Measurements from ENCODE around the gene NRCAM.

The NRCAM gene

DNA sequence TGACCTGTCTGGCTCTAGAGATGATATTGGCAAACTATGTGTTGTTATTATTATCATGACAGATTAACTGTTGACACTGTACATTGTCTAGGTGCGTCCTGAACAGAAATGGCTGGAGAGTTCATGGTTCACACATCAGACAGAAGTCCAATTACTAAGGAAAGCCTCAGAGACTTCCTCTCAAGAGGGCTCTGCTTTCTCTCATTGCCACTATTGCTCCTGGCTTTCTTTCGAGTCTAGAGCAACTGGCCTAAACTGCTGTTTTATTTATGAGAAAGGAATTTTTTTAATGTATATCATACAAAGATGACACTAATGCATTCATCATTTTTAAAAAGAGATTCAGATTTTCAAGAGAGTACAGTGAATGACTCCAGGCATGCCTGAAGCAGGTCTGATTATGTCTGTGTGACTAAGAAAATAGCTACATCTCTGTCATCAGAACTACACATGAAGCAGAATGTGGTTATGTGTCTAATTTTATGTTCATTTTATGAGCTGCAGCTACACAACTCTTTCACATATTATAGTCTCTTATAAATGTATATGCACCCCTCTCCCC, 30.4 kb downstream of the NRCAM start:
- peaks cover 3% of the 10 kb centered on the region; the same call in 1 of the 2 replicates for H3K4me1 ChIP-seq (ENCODE audit: insufficient read depth, low read length)

DNA sequence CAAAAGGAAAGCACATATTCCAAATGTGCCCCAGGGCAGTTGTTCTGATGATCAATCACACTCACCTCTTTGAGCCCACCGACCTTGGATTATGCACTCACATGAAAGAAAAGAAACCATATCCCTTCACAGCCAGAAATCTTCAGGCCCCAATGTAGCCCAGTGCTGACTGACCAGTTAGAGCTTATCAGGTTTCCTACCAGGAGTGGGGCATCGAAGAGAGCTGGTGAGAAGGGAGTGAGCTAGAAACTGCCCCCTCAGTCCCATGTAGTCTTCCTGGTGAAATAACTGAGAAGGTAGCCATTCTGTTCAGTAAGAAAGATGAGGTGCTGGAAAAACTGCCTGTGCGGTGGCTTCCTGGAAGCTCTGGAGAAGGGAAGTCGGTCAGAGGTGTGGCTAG, 32.2 kb downstream of the NRCAM start:
- H3K4me1 ChIP-seq (ENCODE audit: insufficient read depth, low read length) = peaks cover 8% of the 10 kb centered on the region
- H3K9ac ChIP-seq (ENCODE audit: low read depth, low read length) = no peak overlapping the region
- H3K9me3 ChIP-seq (ENCODE audit: control insufficient read depth, insufficient read depth, low read length) = no peaks in the 10 kb centered on the region
- H3K36me3 ChIP-seq (ENCODE audit: insufficient read depth, low read length) = no peaks in the 10 kb centered on the region

More for the DNA sequence above, 30.4 kb downstream of the NRCAM start:
- Histone ChIP-seq H3K36me3 (ENCODE audit: insufficient read depth, low read length) (no peaks in the 10 kb centered on the region), H3K9ac (ENCODE audit: low read depth, low read length) (no peak overlapping the region), H3K9me3 (ENCODE audit: control insufficient read depth, insufficient read depth, low read length) (no peaks in the 10 kb centered on the region)

DNA sequence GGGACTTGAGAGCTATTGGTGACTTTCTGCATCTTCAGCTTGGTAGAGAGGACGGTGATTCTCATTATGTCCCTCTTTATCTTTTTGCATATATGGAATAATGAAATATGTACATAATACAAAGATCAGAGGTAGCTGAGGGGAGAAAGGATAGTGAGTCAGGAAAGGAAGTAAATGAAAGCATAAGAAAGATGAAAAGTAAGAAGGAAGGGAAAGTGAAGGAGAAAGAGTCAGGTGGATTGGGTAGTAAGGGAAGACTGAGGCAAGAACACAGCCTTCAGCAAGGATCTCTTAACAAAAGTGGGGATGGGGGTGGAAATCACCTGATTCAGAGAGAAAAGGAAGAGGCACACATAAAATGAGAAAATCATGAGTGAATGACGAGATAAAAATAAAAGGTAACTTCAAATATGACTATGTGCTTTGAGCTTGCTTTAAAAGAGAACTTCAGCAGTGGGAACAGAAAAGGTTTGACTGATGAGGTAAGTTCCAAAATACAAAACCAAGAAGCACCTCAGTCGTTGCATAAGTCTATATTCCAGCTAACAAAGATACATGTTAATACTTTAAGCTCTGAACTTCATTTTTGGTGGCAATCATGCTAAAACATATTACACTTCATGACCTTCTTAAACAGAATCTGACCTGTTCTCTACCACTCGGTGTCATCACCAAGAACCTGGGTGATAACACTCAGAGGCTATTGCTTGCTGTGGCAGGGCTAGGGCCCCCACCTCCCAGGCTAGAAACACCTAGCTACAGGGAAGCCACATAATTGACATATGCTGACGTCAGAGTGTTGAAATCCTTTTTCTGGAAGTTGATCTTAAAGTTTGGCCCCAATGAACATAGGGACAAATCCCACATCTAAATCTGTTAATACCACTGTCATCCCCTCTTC, 32.9 kb downstream of the NRCAM start:
- no peaks in the 10 kb centered on the region for H3K9me3 ChIP-seq (ENCODE audit: control insufficient read depth, insufficient read depth, low read length)
- no peaks in the 10 kb centered on the region for H3K36me3 ChIP-seq (ENCODE audit: insufficient read depth, low read length)
- H3K9ac ChIP-seq (ENCODE audit: low read depth, low read length) = no peak overlapping the region
- peaks cover 8% of the 10 kb centered on the region for H3K4me1 ChIP-seq (ENCODE audit: insufficient read depth, low read length)

DNA sequence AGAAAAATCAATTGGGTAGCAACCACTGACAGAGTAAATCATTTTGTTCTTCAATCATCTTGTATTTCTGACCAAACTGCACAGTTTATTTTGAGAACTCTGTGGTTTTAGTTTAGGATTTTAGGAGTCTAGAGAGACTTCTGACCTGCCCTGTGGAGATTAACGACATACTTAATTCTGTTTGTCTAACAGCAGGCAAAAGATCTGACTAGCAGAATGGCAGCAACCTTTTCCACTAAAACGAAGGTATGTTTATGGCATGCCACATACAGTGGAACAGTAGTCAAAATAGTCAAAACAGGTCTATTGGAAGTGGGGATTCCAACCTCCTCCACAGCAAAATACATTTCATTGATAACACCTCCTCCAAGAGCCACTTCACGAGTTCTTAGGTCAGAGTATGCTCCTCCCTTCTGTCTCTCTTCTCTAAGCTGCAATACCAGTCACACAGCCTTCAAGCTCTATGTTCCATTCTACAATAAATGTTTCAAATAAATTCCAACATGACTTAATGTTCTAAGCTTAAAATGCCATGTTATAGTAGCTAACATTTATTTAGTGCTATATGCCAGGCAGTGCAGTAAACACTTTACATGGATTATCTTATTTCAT, 34.4 kb downstream of the NRCAM start:
- H3K9ac ChIP-seq (ENCODE audit: low read depth, low read length) = no peak overlapping the region
- H3K4me1 ChIP-seq (ENCODE audit: insufficient read depth, low read length) = peaks cover 8% of the 10 kb centered on the region
- H3K36me3 ChIP-seq (ENCODE audit: insufficient read depth, low read length) = no peaks in the 10 kb centered on the region
- no peaks in the 10 kb centered on the region for H3K9me3 ChIP-seq (ENCODE audit: control insufficient read depth, insufficient read depth, low read length)

DNA sequence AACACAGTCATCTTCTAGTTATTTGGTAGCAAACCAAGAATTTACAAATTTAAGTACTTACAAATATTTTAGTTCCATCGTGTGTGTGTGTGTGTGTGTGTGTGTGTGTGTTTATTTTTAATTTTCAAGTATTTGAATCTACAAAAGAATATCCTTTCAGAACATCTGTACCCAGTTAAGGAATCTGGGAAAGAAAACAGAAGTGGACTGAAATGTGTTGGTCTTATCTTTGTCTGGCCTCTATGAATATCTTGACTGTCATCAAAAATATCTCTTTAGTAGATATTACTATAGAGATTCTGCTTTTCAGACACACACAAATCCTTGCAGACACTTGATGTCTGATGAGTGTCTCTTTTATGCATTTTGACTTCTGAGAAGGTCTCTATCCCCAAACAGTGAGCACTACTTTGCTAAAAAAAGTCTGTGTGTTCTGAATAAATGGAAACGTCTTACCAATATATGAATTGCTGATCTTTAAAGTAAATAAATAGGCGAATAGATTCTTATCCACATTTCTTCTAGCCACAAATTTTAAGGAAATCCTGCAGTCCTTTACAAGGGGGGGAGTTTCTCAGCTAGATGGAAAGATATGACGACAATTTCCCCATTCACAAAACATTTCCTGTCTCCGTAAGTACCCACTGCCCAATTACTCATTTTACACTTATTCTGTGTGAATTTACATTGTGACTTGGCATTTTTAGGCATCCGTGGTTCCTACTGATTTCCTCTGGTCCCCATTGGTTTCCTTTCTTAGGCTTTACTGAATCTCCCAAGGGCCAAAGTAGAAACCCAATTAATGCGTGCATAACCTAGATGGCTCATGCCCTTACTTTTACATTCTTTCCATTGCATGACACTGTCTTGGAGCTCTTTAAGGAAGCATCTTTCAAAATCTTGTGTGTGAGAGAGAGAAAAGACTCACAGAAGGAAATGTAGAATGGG, 36.0 kb downstream of the NRCAM start:
- Histone ChIP-seq H3K9me3 (ENCODE audit: control insufficient read depth, insufficient read depth, low read length) (no peaks in the 10 kb centered on the region), H3K4me1 (ENCODE audit: insufficient read depth, low read length) (peaks cover 8% of the 10 kb centered on the region), H3K9ac (ENCODE audit: low read depth, low read length) (no peak overlapping the region), H3K36me3 (ENCODE audit: insufficient read depth, low read length) (no peaks in the 10 kb centered on the region)

DNA sequence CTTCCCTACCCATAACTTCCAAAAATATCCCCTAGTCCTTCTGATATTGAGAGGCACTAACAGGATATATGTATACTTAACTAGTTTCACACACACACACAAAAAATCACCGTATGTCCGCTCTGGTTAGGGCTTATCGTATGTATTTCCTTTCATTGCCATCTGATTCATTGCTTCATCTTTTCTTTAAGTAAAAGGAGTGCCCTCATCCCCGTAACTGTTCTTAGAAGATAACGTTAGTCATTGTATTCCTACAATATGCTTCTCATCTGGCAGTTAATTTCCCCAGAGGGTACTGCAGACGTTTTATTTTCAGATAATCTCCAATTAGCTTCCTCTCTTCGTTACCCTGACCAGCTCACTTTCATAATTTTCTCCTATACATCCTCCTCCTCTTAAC, 37.3 kb downstream of the NRCAM start:
- Histone ChIP-seq H3K9ac (ENCODE audit: low read depth, low read length) (no peak overlapping the region), H3K4me1 (ENCODE audit: insufficient read depth, low read length) (peaks cover 14% of the 10 kb centered on the region), H3K9me3 (ENCODE audit: control insufficient read depth, insufficient read depth, low read length) (no peaks in the 10 kb centered on the region), H3K36me3 (ENCODE audit: insufficient read depth, low read length) (no peaks in the 10 kb centered on the region)

DNA sequence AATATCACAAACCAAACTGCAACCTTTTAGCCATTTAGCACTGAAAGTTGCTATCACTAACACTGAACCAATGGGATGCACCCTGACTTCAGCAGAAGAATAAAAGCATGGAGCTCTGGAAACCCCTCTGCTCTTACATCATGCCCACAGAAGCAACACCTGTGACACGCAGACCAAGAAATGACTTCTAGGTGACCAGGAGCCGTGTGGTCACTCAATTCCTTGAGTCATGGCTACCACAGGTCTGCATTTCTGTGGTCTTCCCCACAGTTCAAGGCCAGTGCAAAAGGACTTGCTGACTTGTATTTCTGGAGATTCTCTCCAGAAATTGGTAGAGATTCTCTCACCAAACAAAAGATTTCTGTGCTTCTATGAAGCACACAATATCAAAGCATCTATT, 38.3 kb downstream of the NRCAM start:
- H3K9ac ChIP-seq (ENCODE audit: low read depth, low read length) = no peak overlapping the region
- H3K9me3 ChIP-seq (ENCODE audit: control insufficient read depth, insufficient read depth, low read length) = no peaks in the 10 kb centered on the region
- H3K4me1 ChIP-seq (ENCODE audit: insufficient read depth, low read length) = peaks cover 18% of the 10 kb centered on the region
- H3K36me3 ChIP-seq (ENCODE audit: insufficient read depth, low read length) = no peaks in the 10 kb centered on the region

DNA sequence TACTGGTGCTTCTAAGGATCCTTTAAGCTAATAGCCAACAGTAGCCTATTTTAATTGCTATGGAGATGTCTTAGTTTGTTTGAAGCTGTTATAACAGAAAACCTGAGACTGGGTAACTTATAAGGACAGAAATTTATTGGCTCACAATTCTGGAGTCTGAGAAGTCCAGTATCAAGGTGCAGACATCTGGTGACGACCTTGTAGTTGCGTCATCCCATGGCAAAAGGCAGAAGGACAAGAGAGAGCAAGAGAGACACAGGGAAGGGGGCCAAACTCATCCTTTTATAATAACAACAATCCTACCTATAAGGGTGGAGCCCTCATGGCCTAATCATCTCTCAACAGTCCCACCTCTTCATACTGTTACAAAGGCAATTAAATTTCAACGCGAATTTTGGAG, 39.1 kb downstream of the NRCAM start:
- H3K4me1 ChIP-seq (ENCODE audit: insufficient read depth, low read length) = peaks cover 18% of the 10 kb centered on the region
- H3K36me3 ChIP-seq (ENCODE audit: insufficient read depth, low read length) = no peaks in the 10 kb centered on the region
- no peak overlapping the region for H3K9ac ChIP-seq (ENCODE audit: low read depth, low read length)
- no peaks in the 10 kb centered on the region for H3K9me3 ChIP-seq (ENCODE audit: control insufficient read depth, insufficient read depth, low read length)

DNA sequence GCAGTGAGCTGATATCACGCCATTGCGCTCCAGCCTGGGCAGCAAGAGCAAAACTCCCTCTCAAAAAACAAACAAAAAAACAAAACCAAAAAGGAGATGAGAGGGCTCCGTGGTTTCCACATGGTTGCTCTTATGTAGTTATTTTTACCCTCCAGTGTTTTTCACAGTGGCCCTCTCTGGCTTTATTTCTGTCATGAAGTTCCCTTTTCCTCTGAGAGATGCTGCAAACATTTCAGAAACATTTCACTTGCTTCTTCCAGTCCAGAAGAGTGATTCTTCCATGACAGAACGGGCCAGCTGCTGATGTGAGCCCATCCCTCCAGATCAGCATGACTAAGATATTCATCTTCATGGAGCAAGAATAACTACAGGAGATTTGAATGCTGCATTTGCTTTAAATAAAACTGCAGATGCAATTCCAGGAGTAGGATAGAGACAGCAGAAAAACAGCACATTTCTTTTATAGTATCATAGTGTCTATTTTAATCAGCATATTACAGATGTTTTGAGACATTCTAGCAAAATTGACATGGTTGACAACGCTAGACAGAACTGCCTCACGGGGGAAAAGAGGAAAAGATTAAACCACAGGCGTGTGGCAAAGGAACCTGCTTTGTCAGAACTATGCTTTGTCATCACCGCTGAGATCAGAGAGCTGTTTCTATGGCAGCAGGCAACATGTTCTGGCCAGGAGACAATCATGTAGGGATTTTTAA, 40.3 kb downstream of the NRCAM start:
- Histone ChIP-seq H3K9me3 (ENCODE audit: control insufficient read depth, insufficient read depth, low read length) (no peaks in the 10 kb centered on the region), H3K36me3 (ENCODE audit: insufficient read depth, low read length) (no peaks in the 10 kb centered on the region), H3K4me1 (ENCODE audit: insufficient read depth, low read length) (peaks cover 16% of the 10 kb centered on the region), H3K9ac (ENCODE audit: low read depth, low read length) (no peak overlapping the region)

DNA sequence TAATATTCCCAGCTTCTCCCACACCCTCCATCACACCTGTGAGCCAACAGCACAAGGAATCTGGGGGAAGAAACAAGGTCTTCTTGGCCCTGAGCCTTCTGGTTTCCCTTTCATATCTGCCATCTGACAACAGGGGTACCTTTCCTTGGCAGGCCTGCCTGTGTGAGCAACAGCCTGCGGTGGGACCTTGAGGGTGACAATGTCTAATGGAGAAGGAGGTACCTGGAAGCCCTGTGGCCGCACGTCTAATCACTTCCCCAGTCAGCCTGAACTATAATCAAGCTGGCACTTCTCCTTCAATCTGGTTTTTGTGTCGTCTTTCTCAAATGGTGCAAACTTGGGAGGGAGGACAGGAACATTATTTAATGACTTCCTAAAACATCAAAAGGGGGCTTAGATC, 41.2 kb downstream of the NRCAM start:
- H3K36me3 ChIP-seq (ENCODE audit: insufficient read depth, low read length) = no peaks in the 10 kb centered on the region
- H3K9ac ChIP-seq (ENCODE audit: low read depth, low read length) = no peak overlapping the region
- H3K4me1 ChIP-seq (ENCODE audit: insufficient read depth, low read length) = peaks cover 9% of the 10 kb centered on the region; the same call in 1 of the 2 replicates
- no peaks in the 10 kb centered on the region for H3K9me3 ChIP-seq (ENCODE audit: control insufficient read depth, insufficient read depth, low read length)

DNA sequence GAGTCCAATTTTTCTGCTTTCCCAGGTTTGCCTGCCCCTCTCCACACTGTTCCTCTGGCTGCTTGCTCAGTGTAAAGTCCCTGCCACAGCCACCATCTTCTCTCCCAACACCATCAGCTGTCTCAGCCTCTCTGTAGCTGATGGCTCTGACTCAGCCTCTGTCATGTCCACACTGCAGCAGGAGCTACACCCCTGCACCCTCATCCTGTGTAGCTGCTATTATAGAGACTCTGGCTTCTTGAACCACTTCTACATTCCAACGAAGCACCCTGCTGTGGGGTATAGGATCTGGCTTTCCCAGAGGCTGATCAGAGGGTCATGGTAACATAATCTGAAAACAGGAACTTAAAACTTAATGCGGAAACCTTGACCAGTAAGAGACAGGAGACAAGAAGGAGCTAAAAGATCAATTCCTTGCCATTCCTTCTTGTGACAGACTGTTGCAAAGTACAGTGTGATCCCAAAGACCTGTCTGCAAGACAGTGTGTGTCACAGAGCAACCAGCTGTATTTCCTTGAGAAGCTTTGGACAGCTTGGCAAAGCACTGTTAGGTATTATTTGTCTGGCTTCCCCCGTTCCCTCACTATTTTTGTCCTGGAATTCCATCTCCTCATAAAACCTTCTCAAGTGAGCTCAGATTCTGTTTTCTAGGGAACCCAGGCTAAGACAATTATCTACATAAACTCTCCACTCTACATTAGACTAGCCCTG, 42.3 kb downstream of the NRCAM start:
- Histone ChIP-seq H3K36me3 (ENCODE audit: insufficient read depth, low read length) (no peaks in the 10 kb centered on the region), H3K9ac (ENCODE audit: low read depth, low read length) (no peak overlapping the region), H3K9me3 (ENCODE audit: control insufficient read depth, insufficient read depth, low read length) (no peaks in the 10 kb centered on the region), H3K4me1 (ENCODE audit: insufficient read depth, low read length) (peaks cover 9% of the 10 kb centered on the region; the same call in 1 of the 2 replicates)

DNA sequence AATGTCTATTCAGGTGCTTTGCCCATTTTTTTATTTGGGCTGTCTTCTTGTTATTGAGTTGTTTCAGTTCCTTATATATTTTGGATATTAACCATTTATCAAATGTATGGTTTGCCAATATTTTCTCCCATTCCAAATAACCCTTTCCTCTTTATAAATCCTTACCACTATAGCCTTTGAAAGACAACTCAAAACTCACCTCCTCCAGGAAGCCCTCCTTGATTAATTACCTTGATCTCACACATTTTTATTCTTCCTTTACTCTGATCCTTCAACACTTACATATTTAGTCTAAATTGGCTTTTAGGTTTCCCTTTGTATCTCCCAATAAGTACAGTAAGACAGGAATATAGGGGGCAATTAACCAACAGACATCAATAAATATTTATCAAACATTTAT, 42.9 kb downstream of the NRCAM start:
- peaks cover 9% of the 10 kb centered on the region; the same call in 1 of the 2 replicates for H3K4me1 ChIP-seq (ENCODE audit: insufficient read depth, low read length)
- H3K9me3 ChIP-seq (ENCODE audit: control insufficient read depth, insufficient read depth, low read length) = no peaks in the 10 kb centered on the region
- H3K9ac ChIP-seq (ENCODE audit: low read depth, low read length) = no peak overlapping the region
- H3K36me3 ChIP-seq (ENCODE audit: insufficient read depth, low read length) = no peaks in the 10 kb centered on the region

DNA sequence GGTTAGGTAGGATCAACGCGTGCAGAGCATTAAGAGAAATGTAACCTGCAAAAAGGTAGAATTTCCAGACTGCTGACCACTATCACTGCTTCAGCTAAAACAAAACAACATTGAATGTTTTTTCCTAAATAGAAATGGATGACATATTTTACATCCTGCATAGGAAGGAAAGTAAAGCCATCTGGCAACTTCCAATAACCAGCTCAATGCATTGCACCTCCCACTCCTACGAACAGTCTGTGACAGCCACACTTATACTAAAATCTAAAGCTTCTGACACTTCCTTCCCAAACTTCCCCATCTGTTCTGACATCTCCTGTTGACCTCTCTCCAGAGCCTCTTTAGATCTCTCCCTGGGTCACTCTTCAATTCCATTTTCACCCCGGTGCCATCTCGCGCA, 47.1 kb downstream of the NRCAM start:
- Histone ChIP-seq H3K9ac (ENCODE audit: low read depth, low read length) (no peak overlapping the region), H3K9me3 (ENCODE audit: control insufficient read depth, insufficient read depth, low read length) (no peaks in the 10 kb centered on the region), H3K4me1 (ENCODE audit: insufficient read depth, low read length) (peaks cover 6% of the 10 kb centered on the region; the same call in 1 of the 2 replicates), H3K36me3 (ENCODE audit: insufficient read depth, low read length) (no peaks in the 10 kb centered on the region)

All from ES-I3 (cell line).